Thyroid gland (tissue), 4 donors: Measurements from ENCODE around the gene CIRBP. TPM values are rescaled to one million over a fixed set of nuclear protein-coding genes. Genes with fewer than 3 reads are reported as not detected.

Experiments used
- DNase-seq, 2 donors: peaks; one replicate each; pipeline ENCODE4 v3.0.0-alpha.2; 2019
- H3K27ac ChIP-seq, 3 donors: fragments of 200-600 bp; sonication (generic); 1 replicate in 2 of 3; 2 replicates in 1 of 3; pipeline ENCODE4 v1.5.1; 2016 to 2019; ENCODE audit warnings: mild to moderate bottlenecking in 1 of 3, moderate library complexity in 1 of 3
- H3K27me3 ChIP-seq: fragments of 200-600 bp; sonication (generic); one replicate; pipeline ENCODE4 v1.5.1; 2019
- H3K36me3 ChIP-seq, 2 donors: fragments of 200-600 bp; sonication (generic); one replicate each; pipeline ENCODE4 v1.5.1; 2016 to 2019
- H3K4me1 ChIP-seq, 2 donors: fragments of 200-600 bp; sonication (generic); one replicate each; pipeline ENCODE4 v1.5.1; 2017 to 2019
- H3K4me3 ChIP-seq, 3 donors: fragments of 200-600 bp; sonication (generic); replicated peaks in 1 of 3; 1 replicate in 2 of 3; 2 replicates in 1 of 3; pipeline ENCODE4 v1.5.1; 2016; ENCODE audit warnings: mild to moderate bottlenecking in 1 of 3
- H3K9me3 ChIP-seq: fragments of 200-600 bp; sonication (generic); one replicate; pipeline ENCODE4 v1.5.1; 2017
- POLR2A ChIP-seq, 2 donors: fragments of 450-650 bp; IDR thresholded peaks; one replicate each; pipeline ENCODE4 v1.6.1; 2017; ENCODE audit warnings: antibody characterized with exemption in 2 of 2, mild to moderate bottlenecking in 2 of 2, moderate library complexity in 1 of 2
- WGBS, 2 donors: methylation state at CpG; one replicate each; pipeline ENCODE4 v1.1.5; 2017; 5-methylcytosine and 5-hydroxymethylcytosine counted together
- intact Hi-C: fragments of 100-400 bp; cut with DNase I; formaldehyde crosslinking; loops from one replicate; pipeline ENCODE4 v1.15.1; 2023
- total RNA-seq, 4 donors: library from RNA; depleted of rRNA; stranded (reverse); fragments of >200 nt; gene quantifications; one replicate each; pipeline ENCODE4 v1.2.3, GENCODE V29; 2016
- TF ChIP-seq, protein P1 (sequence below), 6 experiments: fragments of 200-600 bp in 3 of 6; fragments of 450-650 bp in 3 of 6; sonication (generic) in 3 of 6; IDR thresholded peaks; one replicate each; pipeline ENCODE4 v1.5.1; 2016 to 2019; ENCODE audit warnings: antibody characterized with exemption in 6 of 6, mild to moderate bottlenecking in 2 of 6, inconsistent platforms in 1 of 6, moderate library complexity in 1 of 6

Gene CIRBP
- total RNA-seq, 4 donors from 2014 or later, result 679 to 1,194 (median 893) TPM

DNA sequence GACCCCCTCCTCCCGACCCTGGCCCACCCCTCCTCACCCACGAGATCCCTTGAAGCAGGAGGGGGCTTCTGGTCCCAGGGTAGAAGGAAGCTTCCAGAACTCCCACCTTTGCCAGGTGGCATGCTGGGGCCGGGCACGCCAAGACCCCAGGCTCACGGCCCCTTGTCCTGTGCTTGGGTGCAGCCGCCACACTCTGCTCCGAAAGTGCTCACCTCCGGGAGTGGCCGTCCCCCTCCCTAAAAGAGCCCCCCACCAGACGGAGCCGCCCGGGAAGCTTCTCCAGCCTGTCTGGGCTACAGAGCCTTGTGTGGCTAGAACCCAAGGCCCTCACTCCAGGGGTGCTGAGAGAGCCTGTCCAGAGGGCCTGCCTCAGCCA, 14.8 kb downstream of the CIRBP start:
- intact Hi-C loops, result loop anchor here (10.0 kb wide), 1 partner anchor 241 kb away; the partner anchor contains the start of gene PLK5
- Histone ChIP-seq H3K27me3 (no peaks in the 10 kb centered on the region), H3K4me3 (no peak overlapping the region), H3K36me3 (peaks cover 6% of the 10 kb centered on the region in 2 donors), H3K4me1 (no peaks in the 10 kb centered on the region), H3K27ac (no peak overlapping the region), H3K9me3 (no peaks in the 10 kb centered on the region)
- WGBS, 2 donors, result 82 to 86% methylated on average over 10 to 12 of the region's 12 CpGs
- DNase-seq, result no peak
- TF ChIP-seq POLR2A (IDR thresholded peaks at IDR 0.05), result no peak
- TF ChIP-seq, protein P1, sequence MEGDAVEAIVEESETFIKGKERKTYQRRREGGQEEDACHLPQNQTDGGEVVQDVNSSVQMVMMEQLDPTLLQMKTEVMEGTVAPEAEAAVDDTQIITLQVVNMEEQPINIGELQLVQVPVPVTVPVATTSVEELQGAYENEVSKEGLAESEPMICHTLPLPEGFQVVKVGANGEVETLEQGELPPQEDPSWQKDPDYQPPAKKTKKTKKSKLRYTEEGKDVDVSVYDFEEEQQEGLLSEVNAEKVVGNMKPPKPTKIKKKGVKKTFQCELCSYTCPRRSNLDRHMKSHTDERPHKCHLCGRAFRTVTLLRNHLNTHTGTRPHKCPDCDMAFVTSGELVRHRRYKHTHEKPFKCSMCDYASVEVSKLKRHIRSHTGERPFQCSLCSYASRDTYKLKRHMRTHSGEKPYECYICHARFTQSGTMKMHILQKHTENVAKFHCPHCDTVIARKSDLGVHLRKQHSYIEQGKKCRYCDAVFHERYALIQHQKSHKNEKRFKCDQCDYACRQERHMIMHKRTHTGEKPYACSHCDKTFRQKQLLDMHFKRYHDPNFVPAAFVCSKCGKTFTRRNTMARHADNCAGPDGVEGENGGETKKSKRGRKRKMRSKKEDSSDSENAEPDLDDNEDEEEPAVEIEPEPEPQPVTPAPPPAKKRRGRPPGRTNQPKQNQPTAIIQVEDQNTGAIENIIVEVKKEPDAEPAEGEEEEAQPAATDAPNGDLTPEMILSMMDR (IDR thresholded peaks at IDR 0.05), result no peak

DNA sequence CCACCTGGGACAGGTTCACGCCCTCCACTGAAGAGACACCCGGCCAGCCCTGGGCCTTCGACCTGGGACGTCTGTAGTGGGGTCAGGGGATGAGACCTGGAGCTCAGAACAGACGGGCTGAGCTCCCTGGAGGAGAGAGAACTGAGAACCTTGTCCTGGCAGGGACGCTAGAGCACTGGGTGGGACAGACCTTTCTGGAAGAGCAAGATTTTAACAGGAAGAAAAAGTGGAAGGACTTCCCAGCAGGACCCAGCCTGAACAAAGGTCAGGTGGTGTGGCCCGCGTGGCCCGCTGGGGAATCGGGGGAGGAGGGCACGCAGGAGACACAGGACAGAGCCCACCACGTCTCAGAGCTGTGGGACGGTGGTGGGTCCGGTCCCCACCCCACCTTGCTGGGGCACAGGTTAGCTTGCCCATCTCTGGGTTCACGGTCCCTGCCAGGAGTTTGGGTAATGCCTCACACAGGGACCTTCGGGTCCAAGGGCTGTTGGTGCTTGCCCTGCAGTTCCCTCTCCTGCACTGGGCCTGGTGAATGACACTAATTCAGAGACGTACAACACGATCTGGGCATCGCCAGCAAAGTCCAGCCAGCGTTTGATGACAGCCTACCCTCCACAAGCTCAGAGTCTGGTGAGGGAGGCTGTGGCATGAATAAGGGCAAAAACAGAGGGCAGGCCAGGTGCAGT, 15.3 kb downstream of the CIRBP start:
- Histone ChIP-seq H3K27me3 (no peaks in the 10 kb centered on the region), H3K27ac (no peak overlapping the region), H3K4me3 (no peak overlapping the region), H3K4me1 (no peaks in the 10 kb centered on the region), H3K36me3 (peaks cover under 1% of the 10 kb centered on the region in 2 donors), H3K9me3 (no peaks in the 10 kb centered on the region)
- TF ChIP-seq, protein P1 (IDR thresholded peaks at IDR 0.05), result no peak
- 76 to 85% methylated on average over 15 to 16 of the region's 20 CpGs for WGBS, 2 donors
- intact Hi-C loops, result loop anchor here (10.0 kb wide), 1 partner anchor 240 kb away; the partner anchor contains the start of gene PLK5
- no peak for DNase-seq

DNA sequence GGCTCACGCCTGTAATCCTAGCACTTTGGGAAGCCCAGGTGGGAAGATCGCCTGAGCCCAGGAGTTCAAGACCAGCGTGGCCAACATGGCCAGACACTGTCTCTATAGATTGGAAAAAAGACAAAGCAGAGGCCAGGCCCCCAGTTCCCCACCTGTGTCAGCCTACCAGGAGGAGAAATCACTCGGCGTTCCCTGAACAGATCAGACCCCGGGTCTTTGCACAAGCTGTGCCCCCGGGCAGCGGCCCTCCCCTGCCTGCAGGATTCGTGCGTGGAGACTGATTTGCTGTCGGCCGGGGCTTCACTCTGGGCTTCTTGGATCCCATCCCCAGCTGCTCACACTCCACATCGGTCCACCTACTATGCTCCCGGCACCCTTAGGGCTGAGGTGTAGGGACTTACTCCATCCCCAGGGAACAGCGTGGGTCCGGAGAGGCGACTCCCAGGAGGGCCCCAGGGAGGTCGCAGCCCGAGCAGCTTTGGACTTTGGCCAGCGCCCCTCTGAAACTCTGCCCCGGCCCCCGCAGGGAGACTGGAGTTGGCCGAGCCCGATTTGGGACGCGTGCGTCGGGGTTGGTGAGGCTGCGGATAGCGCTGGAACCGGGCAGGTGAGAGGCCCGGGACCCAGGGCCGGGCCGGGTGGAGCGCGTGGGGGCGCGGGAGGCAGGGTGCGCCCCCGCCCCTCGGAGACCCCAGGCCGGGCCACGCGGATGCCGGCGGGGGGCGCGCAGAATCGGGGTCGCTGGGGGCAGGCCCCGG, 16.0 kb downstream of the CIRBP start:
- no peaks in the 10 kb centered on the region for H3K4me1 ChIP-seq
- no peaks in the 10 kb centered on the region for H3K36me3 ChIP-seq
- H3K27ac ChIP-seq, result no peak overlapping the region
- H3K4me3 ChIP-seq, result no peak overlapping the region
- TF ChIP-seq POLR2A (IDR thresholded peaks at IDR 0.05), result no peak
- TF ChIP-seq, protein P1 (IDR thresholded peaks at IDR 0.05), result no peak
- intact Hi-C loops, result loop anchor here (10.0 kb wide), 1 partner anchor 240 kb away; the partner anchor contains the start of gene PLK5
- no peaks in the 10 kb centered on the region for H3K27me3 ChIP-seq
- H3K9me3 ChIP-seq, result no peaks in the 10 kb centered on the region
- 40 to 52% methylated on average over 6 to 28 of the region's 51 CpGs for WGBS, 2 donors
- DNase-seq, result no peak

DNA sequence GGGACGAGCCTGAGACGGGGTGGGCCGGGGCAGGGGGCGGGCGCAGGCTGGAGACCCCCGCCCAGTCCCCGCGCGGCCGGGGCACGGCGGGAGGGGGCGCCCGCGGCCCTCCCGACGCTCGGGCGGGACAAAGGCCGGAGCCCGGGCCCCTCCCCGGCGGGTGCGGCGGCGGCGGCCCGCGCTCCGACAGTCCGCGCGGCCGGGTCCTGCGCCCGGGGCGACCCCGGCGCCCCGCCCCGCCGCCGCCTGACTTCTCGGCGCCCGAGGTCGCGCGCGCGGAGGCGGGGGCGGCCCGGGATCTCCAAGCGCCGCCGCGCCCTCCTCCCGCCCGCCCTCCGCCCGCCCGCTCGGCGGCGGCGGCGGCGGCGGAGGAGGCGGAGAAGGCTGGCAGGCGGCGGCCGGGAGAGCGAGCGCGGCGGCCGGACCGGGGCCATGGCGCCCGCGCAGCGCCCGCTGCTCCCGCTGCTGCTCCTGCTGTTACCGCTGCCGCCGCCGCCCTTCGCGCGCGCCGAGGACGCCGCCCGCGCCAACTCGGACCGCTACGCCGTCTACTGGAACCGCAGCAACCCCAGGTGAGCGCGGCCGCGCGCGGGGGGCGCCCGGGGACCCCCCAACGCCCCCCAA, 16.7 kb downstream of the CIRBP start, which contains the start of gene EFNA2:
TSS of gene EFNA2 (plus strand) at position 137 of the 624 bp plus-strand sequence. CDS start at position 433, 296 bp downstream.
- DNase-seq, result no peak
- no peaks in the 10 kb centered on the region for H3K27me3 ChIP-seq
- WGBS, 2 donors, result no CpG with 5 or more reads among the region's 113 CpGs
- no peaks in the 10 kb centered on the region for H3K4me1 ChIP-seq
- H3K36me3 ChIP-seq, result no peaks in the 10 kb centered on the region
- intact Hi-C loops, result loop anchor here (10.0 kb wide), 1 partner anchor 239 kb away; the partner anchor contains the start of gene PLK5
- no peak within 1 kb of the TSS for H3K4me3 ChIP-seq
- TF ChIP-seq, protein P1 (IDR thresholded peaks at IDR 0.05), result no peak
- TF ChIP-seq POLR2A (IDR thresholded peaks at IDR 0.05), result no peak
- no peak within 1 kb of the TSS for H3K27ac ChIP-seq
- H3K9me3 ChIP-seq, result no peaks in the 10 kb centered on the region
